NK-92 (cell line): ENCODE measurements around the gene GAGE12C.
"Not testable (repeated sequence)": the region's sequence is repeated elsewhere in the genome, so short reads cannot be mapped to it uniquely, and the experiment has no call there.

ENCODE experiments used
- DNase-seq: peaks from one replicate; lab custom pipeline; 2025; ENCODE audit not compliant: unreplicated experiment; lab: John Stamatoyannopoulos, UW

The GAGE12C gene, protein sequence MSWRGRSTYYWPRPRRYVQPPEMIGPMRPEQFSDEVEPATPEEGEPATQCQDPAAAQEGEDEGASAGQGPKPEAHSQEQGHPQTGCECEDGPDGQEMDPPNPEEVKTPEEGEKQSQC

DNA sequence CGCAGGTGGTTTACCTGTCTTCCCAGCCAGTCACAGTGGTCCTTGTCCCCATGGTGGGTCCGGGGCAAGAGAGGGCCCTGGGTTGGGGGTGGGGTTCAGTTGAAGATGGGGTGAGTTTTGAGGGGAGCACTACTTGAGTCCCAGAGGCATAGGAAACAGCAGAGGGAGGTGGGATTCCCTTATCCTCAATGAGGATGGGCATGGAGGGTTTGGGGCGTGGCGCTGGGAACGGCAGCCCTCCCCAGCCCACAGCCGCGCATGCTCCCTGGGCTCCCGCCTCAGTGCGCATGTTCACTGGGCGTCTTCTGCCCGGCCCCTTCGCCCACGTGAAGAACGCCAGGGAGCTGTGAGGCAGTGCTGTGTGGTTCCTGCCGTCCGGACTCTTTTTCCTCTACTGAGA lies at the start of gene GAGE12C:
Gene GAGE12C (plus strand): TSS at position 301 of the 400 bp plus-strand sequence. CDS start 1,155 bp downstream, outside the sequence.
- DNase-seq, result not testable (repeated sequence)

DNA sequence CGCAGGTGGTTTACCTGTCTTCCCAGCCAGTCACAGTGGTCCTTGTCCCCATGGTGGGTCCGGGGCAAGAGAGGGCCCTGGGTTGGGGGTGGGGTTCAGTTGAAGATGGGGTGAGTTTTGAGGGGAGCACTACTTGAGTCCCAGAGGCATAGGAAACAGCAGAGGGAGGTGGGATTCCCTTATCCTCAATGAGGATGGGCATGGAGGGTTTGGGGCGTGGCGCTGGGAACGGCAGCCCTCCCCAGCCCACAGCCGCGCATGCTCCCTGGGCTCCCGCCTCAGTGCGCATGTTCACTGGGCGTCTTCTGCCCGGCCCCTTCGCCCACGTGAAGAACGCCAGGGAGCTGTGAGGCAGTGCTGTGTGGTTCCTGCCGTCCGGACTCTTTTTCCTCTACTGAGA lies 9.5 kb downstream of the GAGE12C start, which contains the start of gene GAGE12D:
Gene GAGE12D (plus strand): TSS at position 301 of the 400 bp plus-strand sequence. CDS start 1,155 bp downstream, outside the sequence.
- DNase-seq, result not testable (repeated sequence)

DNA sequence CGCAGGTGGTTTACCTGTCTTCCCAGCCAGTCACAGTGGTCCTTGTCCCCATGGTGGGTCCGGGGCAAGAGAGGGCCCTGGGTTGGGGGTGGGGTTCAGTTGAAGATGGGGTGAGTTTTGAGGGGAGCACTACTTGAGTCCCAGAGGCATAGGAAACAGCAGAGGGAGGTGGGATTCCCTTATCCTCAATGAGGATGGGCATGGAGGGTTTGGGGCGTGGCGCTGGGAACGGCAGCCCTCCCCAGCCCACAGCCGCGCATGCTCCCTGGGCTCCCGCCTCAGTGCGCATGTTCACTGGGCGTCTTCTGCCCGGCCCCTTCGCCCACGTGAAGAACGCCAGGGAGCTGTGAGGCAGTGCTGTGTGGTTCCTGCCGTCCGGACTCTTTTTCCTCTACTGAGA lies 19.0 kb downstream of the GAGE12C start, which contains the start of gene GAGE12E:
Gene GAGE12E (plus strand): TSS at position 301 of the 400 bp plus-strand sequence. CDS start 1,155 bp downstream, outside the sequence.
- DNase-seq, result not testable (repeated sequence)

DNA sequence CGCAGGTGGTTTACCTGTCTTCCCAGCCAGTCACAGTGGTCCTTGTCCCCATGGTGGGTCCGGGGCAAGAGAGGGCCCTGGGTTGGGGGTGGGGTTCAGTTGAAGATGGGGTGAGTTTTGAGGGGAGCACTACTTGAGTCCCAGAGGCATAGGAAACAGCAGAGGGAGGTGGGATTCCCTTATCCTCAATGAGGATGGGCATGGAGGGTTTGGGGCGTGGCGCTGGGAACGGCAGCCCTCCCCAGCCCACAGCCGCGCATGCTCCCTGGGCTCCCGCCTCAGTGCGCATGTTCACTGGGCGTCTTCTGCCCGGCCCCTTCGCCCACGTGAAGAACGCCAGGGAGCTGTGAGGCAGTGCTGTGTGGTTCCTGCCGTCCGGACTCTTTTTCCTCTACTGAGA lies 28.6 kb downstream of the GAGE12C start, which contains the start of gene GAGE12F:
Gene GAGE12F (plus strand): TSS at position 301 of the 400 bp plus-strand sequence. CDS start 1,155 bp downstream, outside the sequence.
- not testable (repeated sequence) for DNase-seq

DNA sequence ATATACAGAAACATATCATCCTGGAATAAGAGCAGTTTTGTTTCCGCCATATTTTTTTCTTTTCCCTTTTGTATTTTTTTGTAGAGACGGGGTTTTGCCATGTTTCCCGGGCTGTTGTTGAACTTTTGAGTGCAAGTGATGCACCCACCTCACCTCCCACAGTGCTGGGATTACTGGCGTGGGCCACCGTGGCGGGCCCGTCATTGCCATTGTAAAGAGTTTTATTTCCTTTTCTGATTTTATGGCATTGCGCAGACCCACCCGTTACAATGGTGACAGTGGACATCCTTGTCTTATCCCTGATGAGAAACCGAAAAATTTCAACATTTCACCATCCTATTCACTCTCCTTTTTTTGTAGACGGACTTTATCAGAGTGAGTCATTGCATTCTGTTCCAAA lies 36.8 kb downstream of the GAGE12C start:
- DNase-seq, result not testable (repeated sequence)

DNA sequence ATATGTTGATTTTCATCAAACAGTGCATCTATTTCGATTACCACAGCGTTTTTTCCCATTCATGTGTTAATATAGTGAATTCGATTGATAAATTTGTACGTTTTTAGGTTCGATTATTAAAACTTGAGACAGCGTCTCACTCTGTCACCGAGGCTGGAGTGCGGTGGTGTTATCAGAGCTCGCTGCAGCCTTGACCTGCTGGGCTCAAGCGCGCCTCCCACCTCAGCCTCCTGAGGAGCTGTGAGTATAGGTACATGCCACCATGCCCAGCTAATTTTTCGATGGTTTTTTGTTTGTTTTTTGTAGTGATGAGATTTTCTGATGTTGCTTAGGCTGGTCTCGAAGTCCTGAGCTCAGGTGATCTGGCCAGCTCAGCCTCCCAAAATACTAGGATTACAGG lies 37.2 kb downstream of the GAGE12C start:
- DNase-seq, result not testable (repeated sequence)

DNA sequence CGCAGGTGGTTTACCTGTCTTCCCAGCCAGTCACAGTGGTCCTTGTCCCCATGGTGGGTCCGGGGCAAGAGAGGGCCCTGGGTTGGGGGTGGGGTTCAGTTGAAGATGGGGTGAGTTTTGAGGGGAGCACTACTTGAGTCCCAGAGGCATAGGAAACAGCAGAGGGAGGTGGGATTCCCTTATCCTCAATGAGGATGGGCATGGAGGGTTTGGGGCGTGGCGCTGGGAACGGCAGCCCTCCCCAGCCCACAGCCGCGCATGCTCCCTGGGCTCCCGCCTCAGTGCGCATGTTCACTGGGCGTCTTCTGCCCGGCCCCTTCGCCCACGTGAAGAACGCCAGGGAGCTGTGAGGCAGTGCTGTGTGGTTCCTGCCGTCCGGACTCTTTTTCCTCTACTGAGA lies 38.1 kb downstream of the GAGE12C start, which contains the start of gene GAGE12G:
Gene GAGE12G (plus strand): TSS at position 301 of the 400 bp plus-strand sequence. CDS start 1,155 bp downstream, outside the sequence.
- DNase-seq, result not testable (repeated sequence)

DNA sequence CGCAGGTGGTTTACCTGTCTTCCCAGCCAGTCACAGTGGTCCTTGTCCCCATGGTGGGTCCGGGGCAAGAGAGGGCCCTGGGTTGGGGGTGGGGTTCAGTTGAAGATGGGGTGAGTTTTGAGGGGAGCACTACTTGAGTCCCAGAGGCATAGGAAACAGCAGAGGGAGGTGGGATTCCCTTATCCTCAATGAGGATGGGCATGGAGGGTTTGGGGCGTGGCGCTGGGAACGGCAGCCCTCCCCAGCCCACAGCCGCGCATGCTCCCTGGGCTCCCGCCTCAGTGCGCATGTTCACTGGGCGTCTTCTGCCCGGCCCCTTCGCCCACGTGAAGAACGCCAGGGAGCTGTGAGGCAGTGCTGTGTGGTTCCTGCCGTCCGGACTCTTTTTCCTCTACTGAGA lies 47.7 kb downstream of the GAGE12C start, which contains the start of gene GAGE12H:
Gene GAGE12H (plus strand): TSS at position 301 of the 400 bp plus-strand sequence. CDS start 1,155 bp downstream, outside the sequence.
- DNase-seq, result not testable (repeated sequence)
